NCI-H2107 treated with DMSO at 0.1 percent for 48 hours (cell line): ENCODE data around the gene ZRANB1.

ENCODE experiments used
- DNase-seq: peaks from one replicate; lab custom pipeline; 2025; ENCODE audit not compliant: unreplicated experiment; lab: John Stamatoyannopoulos, UW

Gene ZRANB1

DNA sequence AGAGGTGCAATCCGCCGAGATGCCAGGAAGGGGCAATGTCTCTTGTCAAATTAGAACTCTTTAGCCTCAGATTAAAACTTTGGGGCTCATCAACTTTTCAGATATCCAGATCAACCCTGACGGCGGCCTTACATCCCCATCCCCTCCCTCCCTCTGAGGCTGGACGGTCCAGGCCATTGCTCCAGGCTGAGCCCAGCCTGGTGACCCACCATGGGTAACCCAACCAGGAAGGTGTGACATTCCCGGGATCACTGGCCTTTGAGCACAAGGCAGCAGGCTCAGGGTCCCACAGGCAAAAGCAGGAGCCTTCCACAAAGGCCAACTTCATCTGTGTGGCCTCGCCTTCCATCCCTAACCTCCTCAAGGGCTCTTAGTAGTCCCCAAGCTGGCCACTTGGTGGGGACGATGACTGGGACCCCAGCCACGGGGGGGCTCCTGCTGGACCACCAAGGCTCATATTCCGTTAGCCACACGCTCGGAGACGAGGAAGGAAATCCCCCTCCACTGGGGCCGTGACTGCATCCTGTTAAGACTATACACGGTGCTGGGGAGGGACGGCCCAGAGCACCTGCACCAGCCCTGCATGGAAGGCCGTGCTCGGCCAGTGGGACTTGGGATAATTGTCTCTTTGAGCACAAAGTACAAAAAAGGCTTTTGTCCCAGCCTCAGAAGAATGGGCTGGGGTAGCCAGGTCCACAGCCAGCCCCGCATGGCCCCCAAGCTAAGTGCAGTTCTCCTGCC, 62.8 kb downstream of the ZRANB1 start:
- no peak for DNase-seq

DNA sequence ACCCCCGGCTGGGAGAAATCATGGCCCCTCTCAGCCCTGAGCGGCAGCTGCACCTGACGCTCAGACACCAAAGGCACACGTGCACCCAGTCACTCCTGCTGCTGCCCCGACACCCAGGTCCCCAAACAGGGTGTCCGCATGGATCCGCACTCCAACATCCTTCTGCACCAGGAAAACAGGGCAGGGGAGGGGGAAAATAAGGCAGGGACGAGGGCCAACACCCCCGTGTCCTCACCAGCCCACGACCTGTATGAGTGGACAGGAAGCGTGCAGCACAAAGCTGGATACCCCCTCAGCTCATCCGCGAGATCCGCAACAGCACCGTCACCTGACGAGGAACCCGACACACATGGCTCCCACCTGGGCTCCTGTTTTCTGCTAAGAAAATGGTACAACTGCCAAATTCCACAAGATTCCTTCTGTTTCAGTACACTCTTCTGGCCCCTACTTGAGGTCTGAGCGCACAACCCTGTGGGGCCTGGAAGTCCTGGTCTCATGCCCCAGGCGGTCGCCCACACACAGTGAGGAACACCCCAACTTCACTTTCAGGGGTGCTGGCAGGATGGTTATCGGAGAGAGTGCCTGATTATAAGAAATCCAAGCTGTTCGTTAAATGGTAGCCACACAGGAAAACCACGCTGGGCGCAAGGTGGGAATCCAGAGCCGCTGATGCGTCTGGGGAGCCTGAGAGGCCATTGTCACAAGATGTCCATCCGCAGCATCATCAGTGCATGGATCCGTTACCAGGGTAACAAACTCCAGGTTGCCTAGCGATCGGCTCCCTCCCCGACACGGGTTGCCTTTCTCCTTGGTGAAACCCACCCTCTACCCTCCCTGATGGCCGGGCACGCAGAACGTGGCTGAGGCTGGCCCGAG, 63.6 kb downstream of the ZRANB1 start:
- no peak for DNase-seq

DNA sequence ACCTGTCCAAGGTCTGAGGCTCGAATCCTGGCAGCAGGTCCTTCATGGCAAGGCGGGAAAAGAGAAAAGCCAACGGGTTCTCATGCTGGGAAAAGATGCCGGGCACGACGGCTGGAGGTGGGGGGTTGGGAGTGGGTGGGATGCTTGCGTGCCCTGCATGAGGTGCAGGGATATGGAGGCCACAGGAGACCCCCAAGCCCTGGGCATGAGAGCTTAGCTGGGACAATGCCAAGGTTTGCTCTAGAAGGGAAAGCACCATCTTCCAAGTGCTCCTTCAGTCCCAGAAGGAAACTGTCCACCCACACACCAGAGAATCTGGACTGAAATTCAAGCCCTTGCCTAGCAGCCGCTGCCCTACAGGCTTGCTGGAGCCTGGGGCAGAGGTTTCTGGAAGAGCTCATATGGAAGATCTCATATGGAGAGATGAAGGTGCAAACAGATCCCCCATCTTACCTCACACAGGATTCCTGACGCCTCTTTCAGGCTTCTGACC, 64.3 kb downstream of the ZRANB1 start:
- DNase-seq: no peak

DNA sequence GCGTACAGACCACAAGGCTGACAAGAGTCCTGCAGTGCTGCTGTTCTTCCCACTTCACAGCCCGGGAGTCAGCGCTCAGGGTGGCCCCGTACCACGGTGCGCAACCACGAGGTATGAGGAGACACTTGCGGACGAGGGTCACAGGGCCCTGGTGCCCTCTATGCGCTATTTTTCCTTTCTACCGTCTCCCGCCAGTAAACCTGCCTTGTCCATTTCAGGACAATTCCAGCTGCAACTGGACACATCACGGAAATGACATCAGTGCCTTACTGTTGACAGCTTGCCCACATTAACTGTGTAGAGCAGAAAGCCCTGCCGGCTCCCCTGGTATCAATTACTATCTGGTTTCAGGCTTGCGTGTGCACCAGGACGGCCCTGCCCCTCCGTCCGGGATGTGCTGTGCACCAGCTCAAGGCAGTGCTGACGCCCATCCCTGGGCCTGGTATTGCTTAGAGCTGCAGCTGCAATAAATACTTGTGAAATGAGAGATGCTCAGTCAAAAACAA, 65.1 kb downstream of the ZRANB1 start:
- DNase-seq: no peak

DNA sequence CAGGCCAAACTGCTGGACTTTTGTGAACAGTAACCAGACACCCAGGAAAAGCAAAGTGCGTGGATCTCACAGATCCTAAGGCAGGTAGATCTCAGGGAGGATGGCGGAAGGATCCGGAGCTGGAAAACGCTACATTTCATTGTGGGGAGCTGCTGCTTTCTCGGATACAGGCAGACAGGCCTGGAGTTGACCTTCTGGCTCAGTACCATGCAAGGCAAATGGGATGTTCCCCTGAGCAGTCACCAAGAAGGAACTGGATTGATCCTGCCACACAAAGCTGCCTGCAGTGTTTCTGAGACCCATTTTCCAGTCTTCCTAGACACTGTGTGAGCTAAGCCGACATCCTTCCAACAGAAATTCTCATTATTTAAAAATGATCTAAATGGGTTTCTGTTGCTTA, 65.5 kb downstream of the ZRANB1 start:
- DNase-seq: peak; percentile 25

DNA sequence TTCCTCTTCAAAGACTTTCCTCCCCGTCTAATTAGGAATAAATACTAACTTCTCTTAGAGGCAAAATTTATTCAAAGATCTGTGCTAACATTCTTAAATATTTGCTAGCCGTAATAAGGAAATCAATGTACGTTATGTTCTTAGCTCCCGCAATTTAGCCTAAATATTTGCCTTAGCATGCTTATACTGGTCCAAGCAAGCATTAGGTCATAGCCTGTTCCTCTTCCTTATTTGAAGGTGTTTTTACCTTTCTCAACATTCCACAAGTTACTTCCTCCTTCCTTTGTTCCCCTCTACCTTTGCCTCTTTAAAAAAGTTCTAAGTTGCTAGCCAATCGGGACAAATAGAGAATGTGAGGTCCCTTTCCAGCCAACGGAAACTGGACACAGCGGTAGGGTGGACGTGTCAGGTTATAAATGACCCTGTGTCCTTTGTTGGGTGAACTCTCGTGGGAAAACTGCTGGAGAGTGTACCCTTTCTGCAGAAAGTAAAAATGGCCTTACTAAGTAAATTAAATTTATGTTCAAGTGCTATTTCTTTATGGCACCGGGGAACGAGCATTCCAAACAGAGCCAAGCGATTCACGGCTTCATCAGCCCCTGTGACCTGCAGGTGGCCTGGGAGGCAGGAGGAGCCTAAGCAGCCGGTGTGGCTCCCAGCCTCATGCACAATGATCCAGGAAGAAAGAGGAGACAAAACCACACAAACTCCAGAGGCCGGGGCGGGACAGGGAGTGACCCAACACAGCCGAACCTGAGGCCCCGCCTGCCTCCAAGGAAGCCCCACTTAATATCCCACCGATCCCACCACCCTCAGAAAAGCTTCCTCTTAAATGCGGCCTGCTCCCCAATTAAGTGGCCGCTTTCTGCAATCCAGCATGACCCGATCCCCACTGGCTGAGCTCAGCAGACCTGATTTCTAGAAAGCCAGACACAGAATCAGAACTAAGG, 67.0 kb downstream of the ZRANB1 start:
- DNase-seq: no peak

DNA sequence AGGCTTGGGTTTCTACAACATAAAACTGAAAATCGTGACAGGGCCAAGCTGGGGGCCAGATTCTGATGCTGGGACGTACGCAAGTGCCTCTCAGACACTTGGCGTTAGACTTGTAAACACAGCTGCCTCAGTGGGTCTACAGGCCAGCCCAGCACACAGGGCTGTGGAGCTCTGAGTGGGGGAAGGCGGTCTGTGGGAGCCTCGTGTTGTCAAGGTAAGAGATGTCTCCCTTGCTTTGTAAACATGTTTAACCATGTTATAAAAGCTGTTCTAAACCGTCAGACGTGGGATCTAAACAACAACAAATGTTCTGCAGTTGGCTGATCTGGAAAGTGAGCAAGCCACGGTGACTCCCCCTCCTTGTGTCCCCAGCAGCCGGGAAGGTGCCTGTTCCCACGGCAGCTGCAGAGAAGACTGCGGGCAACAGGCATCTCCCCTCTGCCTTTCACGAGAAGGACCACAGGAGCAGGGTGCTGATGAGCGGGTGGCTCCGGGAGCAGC, 67.8 kb downstream of the ZRANB1 start:
- DNase-seq: no peak

DNA sequence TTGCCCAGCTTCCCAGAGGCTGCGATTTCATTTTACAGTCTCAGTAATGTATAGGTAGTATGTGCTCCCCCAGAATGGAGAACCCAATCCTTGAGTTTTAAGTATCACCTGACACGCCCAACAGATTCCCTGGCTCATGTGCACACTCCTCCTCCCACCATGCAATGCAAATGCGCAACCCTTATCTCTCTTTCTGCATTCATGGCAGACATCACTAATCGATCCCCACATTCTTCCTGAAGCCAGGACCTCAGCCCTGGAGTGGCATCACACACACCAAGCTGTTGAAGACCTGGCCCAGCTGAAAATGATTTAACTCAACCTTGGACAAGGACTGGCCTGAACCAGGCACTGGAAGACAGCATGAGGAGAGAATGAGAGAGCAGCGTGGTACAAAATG, 68.4 kb downstream of the ZRANB1 start:
- DNase-seq: no peak

DNA sequence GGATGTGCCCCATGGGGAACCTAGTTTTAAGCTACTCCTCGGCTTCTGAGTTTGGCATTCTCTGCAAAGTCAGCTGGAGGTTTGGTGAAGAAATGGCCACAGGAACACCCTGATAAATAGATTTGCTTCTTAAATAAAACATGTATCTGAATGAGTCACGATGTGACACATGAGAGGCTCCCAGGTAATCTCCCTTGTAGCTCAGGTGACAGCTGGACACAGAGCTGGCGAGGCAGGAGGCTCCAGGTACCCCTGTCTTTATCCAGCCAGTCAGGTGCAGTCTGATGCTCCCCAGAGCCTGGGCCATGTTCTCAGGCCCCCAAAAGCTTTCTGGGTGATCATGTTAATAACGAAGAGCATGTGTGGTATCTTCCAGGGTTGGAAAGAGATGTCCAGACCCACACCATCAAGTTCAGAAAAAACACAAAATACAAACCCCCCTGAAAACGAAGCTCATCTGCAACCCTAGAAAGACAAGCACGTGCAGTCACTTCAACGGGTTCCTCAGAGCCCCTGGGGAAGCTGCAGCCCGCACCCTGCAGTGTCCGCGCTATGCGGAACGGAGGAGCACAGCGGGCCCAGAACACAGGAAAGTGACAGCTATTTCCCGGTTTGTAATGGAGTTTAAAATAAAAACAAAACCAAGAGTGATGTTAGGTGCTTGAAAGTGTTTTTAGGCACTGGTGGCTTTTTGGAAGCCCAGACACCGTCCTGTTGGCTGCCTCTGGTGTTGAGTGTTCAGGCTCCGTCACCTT, 69.4 kb downstream of the ZRANB1 start:
- no peak for DNase-seq

DNA sequence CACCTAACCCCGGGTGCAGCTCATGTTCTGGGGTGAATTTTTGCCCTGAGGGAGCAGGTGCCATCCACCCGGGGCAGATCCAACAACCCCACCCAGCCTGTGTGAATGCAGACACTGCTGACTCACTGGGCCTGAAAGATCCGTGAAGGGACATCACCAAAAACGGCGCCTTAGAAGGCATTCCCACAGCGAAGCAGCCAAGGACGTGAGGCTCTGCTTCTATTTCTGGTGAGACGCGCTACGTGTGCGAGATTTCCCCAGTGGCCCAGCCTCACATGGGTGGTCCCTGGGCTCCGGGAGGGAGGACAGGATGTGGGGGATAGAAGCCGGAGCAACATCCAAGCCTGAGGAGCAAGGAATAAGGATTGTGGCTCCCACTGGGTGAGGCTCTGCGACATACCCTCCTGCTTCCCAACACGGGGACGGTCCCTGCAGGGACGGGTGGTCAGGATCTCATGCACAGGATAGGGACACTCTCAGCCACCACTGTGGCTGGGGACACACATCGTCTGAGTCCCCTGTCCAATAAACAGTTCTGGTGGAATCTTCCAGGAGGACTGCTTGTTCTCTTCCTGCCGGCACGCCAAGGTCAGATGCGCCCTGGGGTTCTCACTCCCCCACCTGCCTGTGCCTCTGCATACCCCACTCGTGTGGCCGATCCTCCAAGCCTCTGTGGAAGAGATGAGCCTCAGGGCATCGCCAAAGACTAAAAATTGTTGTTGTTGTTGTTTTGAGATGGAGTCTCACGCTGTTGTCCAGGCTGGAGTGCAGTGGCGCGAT, 70.2 kb downstream of the ZRANB1 start:
- DNase-seq: no peak

DNA sequence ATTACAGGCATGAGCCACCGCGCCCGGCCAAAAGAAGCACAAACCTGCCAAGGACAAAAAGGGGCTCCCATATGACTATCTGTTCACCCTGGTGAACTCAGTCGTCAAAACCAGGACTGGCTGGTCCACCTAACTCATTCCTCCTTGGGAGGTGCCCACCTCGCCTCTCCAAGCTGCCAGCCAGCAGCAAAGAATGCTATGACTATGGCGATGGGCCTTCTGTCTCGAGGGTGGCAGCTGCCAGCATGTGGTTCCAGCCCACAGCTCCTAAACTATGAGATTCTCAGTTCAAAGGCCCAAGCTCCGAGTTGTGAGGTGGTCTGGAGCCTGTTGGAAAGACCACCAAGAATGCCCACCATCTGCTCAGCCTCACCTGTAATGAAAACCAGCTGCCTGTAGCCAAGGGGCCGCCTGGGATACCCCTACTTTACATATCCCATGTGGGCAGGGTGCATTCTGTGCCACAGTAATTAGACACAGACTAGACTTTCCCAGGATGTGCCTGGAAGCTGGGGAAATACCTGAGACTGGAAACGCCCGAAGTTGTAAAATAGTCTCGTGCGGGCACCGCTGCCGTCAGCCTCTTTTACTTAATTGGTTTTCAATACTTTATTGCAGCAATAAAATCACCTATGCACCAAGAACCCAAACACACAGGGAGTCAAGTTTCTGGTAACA, 71.1 kb downstream of the ZRANB1 start:
- no peak for DNase-seq

DNA sequence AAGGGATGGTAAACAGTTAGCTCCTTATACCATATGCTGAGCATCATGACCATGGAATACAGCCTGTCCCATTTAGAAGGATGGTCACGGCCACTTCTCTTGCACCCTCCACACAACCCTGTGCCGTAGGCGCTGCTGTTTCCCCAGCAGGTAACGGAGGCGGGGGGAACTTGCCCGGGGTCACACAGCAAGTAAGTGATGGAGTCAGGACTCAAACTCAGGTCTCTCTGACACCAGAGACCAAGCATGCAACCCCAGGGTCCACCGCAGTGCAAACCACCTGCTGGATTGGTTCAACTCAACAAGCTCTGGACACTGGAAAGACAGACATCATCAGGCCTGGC, 71.6 kb downstream of the ZRANB1 start:
- no peak for DNase-seq

DNA sequence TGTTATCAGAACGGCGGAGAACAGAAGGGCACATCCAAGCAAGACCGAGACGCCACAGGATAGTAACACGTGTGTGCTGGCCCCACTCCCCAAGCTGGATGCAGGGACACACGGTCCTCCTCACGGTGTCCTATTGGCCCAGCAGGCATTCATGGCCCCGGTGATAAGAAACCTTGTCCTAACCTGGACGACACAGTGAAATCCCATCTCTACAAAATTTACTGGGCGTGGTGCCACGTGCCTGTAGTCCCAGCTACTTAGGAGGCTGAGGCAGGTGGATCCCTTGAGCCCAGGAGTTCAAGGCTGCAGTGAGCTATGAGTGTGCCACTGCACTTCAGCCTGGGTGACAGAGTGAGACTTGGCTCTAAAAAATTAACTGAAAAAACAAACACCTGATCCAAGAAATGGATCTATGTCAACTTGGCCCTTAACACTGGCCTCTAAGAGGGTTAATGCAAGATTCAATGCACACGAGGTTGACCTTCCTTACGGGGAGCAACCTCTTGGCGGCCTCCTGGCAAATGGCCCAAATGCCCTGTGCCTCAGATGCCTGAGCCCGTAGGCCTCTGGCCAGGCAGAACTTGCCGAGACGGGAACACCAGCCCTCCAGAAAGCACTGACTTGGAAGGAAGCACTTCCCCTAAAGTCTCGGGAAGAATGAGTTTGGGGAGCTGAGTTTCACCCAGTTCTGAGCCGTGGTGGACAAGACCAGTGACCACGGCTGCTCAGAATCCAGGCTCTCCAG, 72.3 kb downstream of the ZRANB1 start:
- no peak for DNase-seq

DNA sequence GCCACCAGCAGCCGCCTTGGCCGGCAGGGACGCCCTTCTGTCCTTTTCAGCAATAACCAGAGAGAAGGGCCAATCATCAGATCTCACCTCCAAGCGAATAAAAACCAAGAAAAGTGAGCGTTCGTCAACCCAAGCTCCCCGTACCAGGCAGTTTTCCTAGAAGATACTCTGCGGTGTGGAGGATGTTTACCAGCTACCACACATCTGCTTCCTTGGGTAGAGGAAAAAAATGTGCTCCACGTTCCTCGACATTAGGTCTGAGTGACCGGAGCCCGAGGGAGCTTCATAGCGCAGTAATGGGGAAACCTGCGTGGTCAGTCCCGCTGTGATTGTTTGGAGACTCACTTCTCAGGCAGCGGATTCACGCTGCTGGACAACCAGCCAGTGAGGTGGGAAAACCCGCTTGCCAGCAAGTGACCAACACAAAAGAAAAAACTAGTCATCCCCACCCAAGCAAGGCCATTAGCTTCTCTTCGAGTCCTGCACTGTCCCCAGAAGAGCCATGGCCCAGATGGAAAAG, 73.0 kb downstream of the ZRANB1 start:
- no peak for DNase-seq

DNA sequence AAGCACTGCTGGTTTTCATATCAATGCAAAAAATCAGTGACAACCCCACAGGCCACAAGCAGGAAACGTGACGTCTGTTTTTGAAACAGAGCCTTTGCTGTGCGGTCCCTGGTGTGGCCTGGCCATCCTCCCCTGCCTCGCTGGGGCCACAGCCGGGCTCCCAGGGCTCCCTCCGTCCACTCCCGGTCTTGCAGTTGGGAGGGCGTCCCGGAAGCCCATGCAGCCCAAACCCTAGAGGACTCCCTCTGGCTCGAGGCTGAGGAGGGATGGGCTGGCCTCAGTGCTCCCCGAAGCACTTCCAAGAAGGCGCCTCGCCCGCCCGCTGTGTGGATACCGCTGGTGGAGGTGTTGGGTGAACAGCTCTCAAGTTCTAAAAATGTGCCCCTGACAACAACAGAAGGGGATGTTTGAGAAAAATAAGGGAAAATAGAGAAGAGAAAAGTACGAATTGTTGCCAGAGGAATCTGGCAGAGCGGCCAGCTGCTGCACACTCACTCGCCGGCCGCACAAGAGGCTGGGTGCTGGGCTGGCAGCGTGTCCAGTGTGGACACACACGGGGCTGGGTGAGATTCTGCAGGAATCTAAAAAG, 73.5 kb downstream of the ZRANB1 start:
- DNase-seq: no peak

DNA sequence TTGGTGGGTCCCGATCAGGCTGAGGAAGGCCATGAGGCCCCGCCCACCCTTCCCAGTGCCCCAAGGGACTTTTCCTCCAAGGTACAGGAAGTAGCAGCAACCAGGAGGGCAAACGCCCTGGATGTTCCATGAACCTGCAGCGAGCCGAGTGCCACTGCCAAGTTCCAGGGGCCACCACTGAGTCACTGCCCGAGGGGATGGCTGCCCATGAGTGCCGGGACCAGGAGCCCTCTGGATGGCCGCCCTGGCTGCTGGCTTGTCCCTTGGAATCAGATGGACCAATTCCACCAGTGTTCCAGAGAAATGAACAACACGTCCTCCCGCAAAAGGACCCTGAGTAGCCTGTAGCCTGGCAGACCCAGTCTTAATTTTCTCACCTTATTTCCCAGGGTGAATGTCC, 74.2 kb downstream of the ZRANB1 start:
- DNase-seq: no peak

DNA sequence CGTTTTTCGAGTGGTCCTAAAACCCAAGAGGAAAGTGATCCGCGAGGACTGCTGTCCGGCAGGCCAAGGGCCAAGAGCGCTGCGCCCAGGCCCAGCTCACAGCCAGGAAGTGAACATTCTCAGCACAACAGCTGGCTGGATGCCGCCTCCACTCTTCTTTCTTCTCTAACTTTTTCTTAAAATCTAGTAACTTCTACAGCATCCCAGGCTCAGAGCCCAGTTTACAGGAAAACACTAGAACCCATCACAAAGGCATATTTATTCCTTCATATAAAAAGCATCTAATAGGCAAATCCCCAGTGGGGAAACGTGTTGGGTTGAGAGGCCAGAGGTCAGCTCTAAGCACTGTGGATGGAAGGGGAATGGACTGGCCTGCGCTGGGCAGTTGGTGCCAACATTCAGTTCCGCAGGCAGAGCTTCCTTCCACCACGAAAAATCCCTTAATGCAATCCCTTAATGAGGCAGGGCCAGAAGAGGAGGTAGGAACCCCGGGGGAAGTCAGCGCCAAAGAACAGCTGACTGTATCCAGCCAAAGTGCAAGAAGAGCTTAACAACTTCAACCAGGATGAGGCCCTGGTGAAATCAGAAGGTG, 74.8 kb downstream of the ZRANB1 start:
- no peak for DNase-seq
